ENCODE measurements around the gene CASK. TPM values are rescaled to one million over a fixed set of nuclear protein-coding genes. Genes with fewer than 3 reads are reported as not detected.

CASK gene
- total RNA-seq, 1 donor from 2014 or later, result 13.4 TPM

DNA sequence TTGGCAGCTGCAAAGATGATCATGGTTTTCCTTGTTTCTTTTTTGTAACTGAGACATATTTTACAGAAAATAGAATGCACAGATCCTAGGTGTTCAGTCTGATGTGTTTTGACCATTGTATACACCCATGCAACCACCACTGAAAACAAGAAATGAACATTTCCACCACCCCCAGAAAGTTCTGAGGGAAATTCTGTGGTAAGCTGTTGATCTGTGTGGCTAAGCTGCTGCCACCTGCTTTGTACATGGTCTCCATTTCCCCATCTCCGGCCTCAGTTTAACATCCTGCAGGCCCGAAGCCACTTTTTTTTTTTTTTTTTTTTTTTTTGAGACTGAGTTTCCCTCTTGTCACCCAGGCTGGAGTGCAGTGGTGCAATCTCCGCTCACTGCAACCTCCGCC is 411.0 kb downstream of the CASK start:
- TF ChIP-seq, protein P1, sequence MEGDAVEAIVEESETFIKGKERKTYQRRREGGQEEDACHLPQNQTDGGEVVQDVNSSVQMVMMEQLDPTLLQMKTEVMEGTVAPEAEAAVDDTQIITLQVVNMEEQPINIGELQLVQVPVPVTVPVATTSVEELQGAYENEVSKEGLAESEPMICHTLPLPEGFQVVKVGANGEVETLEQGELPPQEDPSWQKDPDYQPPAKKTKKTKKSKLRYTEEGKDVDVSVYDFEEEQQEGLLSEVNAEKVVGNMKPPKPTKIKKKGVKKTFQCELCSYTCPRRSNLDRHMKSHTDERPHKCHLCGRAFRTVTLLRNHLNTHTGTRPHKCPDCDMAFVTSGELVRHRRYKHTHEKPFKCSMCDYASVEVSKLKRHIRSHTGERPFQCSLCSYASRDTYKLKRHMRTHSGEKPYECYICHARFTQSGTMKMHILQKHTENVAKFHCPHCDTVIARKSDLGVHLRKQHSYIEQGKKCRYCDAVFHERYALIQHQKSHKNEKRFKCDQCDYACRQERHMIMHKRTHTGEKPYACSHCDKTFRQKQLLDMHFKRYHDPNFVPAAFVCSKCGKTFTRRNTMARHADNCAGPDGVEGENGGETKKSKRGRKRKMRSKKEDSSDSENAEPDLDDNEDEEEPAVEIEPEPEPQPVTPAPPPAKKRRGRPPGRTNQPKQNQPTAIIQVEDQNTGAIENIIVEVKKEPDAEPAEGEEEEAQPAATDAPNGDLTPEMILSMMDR (IDR thresholded peaks at IDR 0.05; ENCODE audit: borderline replicate concordance), result no peak

DNA sequence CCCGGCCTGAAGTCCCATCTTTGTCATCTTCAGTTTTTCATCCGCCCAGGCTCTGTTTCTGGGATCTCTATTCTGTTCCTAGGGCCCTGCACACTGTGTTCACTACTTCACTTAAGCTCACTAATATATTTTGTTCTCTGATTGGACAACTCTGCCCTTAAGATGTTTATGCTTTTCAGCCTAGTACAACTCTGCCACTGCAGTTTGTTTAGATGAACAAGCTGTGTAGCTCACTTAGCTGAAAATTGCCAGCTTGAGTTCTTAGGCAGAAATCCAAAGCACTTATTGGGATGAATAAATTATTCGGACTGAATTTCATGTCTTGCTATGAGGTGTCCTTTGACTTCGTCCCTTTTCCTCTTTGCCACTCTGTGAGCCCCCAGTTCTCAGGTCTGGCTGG is 415.4 kb downstream of the CASK start:
- DNase-seq, result no peak
- Histone ChIP-seq H3K4me1 (no peaks in the 10 kb centered on the region), H3K4me3 (no peak overlapping the region), H3K9me3 (replicated peaks) (no peaks in the 10 kb centered on the region), H3K27ac (replicated peaks) (no peak overlapping the region), H3K27me3 (ENCODE audit: low read depth) (no peaks in the 10 kb centered on the region), H3K36me3 (no peaks in the 10 kb centered on the region)
- TF ChIP-seq, protein P1 (IDR thresholded peaks at IDR 0.05; ENCODE audit: borderline replicate concordance), result no peak
- intact Hi-C loops (cut with micrococcal nuclease), result no loop called here

More for the DNA sequence above, 411.0 kb downstream of the CASK start:
- Histone ChIP-seq H3K27ac (replicated peaks) (no peak overlapping the region), H3K4me1 (no peaks in the 10 kb centered on the region), H3K36me3 (no peaks in the 10 kb centered on the region), H3K27me3 (ENCODE audit: low read depth) (no peaks in the 10 kb centered on the region), H3K4me3 (no peak overlapping the region), H3K9me3 (replicated peaks) (no peaks in the 10 kb centered on the region)
- DNase-seq, result no peak
- intact Hi-C loops (cut with micrococcal nuclease), result no loop called here

- H3K4me3 ChIP-seq, result no peak overlapping the region
- TF ChIP-seq, protein P1 (IDR thresholded peaks at IDR 0.05; ENCODE audit: borderline replicate concordance), result no peak
- H3K9me3 ChIP-seq (replicated peaks), result peaks cover 8% of the 10 kb centered on the region
- no peaks in the 10 kb centered on the region for H3K27me3 ChIP-seq (ENCODE audit: low read depth)
- no peak overlapping the region for H3K27ac ChIP-seq (replicated peaks)
- H3K4me1 ChIP-seq, result no peaks in the 10 kb centered on the region
- no peak for DNase-seq
- intact Hi-C loops (cut with micrococcal nuclease), result no loop called here
- H3K36me3 ChIP-seq, result no peaks in the 10 kb centered on the region
Measured at GRCh38 chrX:41502004-41502403, 421.4 kb downstream of the CASK start.

GRCh38 chrX:41499984-41500383 is 423.4 kb downstream of the CASK start:
- intact Hi-C loops (cut with micrococcal nuclease), result no loop called here
- Histone ChIP-seq H3K9me3 (replicated peaks) (peaks cover 8% of the 10 kb centered on the region), H3K27me3 (ENCODE audit: low read depth) (no peaks in the 10 kb centered on the region), H3K4me3 (no peak overlapping the region), H3K27ac (replicated peaks) (no peak overlapping the region), H3K36me3 (no peaks in the 10 kb centered on the region), H3K4me1 (no peaks in the 10 kb centered on the region)
- TF ChIP-seq, protein P1 (IDR thresholded peaks at IDR 0.05; ENCODE audit: borderline replicate concordance), result no peak
- DNase-seq, result no peak

DNA sequence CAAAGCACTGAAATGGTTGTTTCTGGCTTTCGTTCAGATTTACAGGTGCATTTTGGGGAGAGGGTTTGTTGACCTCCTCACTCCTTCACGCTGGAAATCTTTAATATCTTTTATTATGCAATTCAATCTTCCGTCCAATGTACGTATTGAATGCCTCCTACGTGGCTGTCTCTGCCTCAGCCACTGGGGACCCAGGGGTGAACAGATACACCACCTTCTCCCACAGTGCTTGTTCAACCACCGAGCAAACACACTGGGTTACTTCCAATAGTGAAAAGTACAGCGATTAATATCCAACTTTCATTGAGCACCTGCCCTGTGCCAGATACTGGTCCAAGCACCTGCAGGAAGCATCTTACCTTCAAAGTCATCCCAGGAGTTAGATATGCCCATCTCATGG is 424.2 kb downstream of the CASK start:
- no peak overlapping the region for H3K4me3 ChIP-seq
- H3K36me3 ChIP-seq, result no peaks in the 10 kb centered on the region
- TF ChIP-seq, protein P1 (IDR thresholded peaks at IDR 0.05; ENCODE audit: borderline replicate concordance), result no peak
- no peak for DNase-seq
- no peaks in the 10 kb centered on the region for H3K27me3 ChIP-seq (ENCODE audit: low read depth)
- H3K9me3 ChIP-seq (replicated peaks), result peaks cover 8% of the 10 kb centered on the region
- H3K4me1 ChIP-seq, result no peaks in the 10 kb centered on the region
- H3K27ac ChIP-seq (replicated peaks), result no peak overlapping the region
- intact Hi-C loops (cut with micrococcal nuclease), result no loop called here

Data from left ventricle myocardium inferior (tissue), 1 donor.